Islet of Langerhans (tissue), 1 donor: ENCODE data around the gene SH3BP1.
"Not testable (repeated sequence)": the region's sequence is repeated elsewhere in the genome, so short reads cannot be mapped to it uniquely, and the experiment has no call there.

Experiments
- FAIRE-seq: peaks from one replicate; lab custom pipeline; 2011; peaks lifted over from hg19 to GRCh38; lab: Jason Lieb, UNC

SH3BP1 gene

DNA sequence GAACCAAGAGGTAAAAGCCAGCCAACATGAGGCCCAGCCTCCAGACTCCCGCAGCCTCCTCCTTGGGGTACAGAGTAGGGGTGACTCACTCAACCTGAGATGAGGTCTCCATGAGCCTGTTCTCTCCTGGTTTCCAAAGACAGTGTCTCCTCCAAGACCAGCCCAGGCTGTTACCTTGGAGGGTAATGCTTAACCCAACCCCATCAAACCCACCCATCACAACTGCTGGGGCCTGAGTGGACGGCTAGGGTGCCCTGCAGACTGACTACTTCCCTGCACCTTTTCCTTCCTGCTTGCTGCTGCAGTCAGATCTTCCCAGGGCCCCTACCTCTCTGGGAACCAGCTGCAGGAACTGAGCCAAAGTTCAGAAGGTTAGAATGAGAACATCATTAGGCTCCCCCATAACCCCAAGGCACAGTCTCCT, 41.5 kb downstream of the SH3BP1 start:
- FAIRE-seq = no peak

DNA sequence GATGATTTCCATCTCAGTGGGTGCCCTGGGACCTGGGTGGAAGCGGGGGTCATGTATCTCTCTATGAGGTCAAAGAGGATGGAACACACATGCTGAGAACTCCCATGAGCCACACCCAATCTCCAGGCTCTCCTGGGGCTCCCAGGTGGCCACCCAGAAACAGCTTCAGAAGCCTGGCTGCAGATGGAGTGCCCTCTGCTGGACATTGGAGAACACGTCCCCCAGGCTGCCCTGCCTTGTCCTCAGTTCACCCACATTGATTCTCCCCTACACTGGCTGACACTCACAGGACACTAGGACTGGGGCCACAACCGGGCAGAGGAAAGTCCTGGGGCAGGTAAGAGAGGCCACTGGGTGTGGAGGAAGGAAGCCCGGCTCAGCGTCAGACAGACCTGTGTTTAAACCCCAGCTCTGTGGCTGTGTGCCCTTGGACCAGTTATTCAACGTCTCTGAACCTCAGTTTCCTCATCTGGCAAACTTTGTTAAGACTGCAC, 42.1 kb downstream of the SH3BP1 start:
- no peak for FAIRE-seq

DNA sequence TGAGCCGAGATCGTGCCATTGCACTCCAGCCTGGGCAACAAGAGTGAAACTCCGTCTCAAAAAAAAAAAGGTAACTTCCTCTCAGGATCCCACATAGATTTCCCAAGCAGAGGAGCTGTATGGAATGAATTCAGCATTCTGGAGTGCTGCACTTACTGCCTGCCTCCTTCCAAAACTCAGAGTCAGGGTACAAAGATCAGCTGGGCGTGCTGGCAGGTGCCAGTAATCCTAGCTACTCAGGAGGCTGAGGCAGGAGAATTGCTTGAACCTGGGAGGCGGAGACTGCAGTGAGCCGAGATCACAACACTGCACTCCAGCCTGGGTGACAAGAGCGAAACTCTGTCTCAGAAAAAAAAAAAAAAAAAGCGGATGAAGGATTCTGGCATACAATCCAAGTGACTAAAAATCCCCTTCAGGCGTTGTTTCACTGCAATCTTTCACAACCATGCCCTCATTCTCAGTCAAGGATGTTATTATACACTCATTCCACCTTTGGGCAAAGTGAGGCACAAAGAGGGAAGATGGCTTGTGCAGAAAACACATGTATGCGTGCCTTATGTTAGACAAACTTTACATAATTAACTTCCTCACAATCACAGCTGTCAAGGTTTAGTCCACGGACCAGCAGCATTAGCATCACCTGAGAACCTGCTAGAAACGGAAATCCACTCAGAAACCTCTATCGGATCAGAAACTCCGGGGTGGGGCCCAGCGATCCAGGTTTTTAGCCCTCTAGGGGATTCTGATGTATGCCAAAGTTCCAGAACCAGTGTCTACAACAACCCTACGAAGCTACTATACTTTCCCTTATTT, 45.5 kb downstream of the SH3BP1 start:
- no peak for FAIRE-seq

DNA sequence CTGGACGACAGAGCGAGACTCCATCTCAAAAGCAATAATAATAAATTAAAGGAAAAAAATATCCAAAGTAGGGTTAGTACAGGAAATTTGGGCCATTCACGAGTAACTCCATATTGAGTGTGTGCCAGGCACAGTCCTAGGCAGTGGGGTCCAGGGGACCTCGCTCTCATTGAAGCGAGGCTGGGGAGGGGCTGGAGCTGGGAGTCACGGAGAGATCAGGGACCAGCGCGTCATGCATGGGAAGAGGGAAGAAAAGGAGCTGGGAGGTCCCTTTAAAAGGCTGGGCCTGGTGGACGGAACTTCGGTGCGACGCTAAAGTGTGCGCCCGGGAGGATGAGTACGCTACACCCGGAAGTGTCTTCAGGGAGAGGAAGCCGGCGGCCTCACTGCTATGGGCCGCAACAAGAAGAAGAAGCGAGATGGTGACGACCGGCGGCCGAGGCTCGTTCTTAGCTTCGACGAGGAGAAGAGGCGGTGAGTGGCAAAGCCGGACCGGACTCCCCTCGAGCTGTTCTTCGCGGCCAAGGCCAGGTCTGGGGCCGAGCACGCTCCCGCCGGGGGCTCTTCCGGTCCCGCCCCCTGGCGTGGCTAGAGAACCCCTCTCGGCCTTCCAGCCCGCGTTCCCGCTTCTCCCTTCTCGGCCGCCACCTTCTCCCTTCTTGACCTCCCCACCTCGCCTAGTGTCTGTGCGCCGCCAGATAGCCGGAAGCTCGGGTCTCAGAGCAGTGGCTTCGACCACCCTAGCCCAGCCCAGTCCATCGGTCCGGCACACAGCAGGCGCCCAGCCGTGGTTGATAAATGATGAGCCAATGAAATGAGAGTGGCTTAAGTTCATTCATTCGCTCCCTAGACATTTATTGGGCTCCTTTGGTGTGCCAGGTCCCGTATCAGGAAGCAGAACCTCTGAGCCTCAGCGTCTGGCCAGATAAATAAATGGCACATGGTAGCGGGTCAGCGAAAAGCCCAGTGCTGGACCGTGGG, 46.8 kb downstream of the SH3BP1 start, which contains the start of gene NOL12:
Gene NOL12 (plus strand): TSS at position 342 of the 981 bp plus-strand sequence. CDS start 50 bp downstream, at position 392.
- FAIRE-seq = no peak

DNA sequence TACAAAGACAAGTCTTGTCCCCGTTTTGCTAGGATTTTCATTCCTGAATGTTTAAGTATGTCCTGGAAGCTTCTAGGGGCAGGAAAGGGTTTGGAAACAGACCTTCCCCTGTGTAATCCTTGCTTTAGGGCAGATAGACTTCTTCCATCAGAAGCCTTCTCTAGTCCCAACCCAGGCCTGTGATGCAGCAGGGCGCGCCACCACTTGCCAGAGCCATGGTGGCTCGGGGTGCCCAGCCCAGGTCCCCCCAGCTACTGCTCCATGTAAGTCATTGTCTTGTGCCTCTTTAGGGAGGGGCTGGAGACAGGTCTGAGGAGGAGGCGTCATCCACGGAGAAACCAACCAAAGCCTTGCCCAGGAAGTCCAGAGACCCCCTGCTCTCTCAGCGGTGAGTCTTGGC, 50.9 kb downstream of the SH3BP1 start:
- no peak for FAIRE-seq

DNA sequence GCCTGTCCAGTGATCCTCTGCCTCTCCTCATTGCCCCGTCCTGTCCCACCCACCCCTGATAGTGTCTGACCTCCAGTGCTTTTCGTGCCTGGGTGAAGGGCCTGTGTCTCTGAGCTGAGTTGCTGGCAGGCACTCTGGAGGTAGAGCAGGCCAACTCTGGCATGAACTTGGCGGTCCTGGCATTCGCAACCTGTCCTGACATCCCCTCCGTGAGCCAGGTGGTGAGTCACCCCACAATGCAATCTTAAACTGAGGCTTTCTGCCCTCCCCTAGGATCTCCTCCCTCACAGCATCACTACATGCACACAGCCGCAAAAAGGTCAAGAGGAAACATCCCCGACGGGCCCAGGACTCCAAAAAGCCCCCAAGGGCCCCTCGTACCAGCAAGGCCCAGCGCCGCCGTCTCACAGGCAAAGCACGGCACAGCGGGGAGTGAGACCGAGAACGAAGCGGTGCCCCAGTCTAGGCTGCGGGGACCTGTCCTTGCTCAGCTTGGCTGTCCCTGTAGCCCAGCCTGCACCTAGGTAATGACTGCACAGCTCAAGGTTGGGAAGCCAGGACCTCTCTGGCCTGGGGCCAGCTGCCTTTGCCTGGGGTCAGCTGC, 51.5 kb downstream of the SH3BP1 start:
- FAIRE-seq = no peak

DNA sequence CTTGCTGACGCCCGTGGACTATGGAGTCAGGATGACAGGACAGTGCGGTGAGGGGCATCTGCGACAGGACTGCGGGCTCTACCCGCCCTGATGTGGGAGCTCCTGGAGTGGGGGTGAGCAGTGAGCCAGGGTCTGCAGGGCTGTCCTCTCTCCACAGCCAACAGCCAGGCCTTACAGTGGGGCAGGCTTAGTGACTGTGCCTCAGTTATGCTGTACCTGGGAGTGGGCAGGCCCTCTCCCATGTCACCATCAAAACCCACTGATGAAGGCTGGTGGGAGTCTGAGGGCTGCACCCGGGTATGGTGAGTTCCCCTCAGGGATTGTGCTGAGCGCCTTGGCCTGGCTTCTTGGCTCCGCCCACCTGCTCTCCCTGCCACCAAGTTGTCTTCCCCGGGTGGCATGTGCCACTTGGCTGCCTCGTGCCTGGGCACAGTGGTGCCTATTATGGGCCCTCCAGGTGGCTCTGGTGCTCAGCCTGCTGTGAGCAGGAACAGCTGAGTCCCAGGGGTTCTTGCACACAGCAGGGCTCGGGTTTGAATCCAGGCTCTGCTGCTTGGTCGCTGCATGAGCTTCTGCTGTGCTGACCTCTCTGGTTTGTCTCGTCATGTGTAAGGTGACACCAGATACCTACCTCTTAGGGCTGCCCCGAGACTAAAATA, 53.3 kb downstream of the SH3BP1 start:
- no peak for FAIRE-seq

DNA sequence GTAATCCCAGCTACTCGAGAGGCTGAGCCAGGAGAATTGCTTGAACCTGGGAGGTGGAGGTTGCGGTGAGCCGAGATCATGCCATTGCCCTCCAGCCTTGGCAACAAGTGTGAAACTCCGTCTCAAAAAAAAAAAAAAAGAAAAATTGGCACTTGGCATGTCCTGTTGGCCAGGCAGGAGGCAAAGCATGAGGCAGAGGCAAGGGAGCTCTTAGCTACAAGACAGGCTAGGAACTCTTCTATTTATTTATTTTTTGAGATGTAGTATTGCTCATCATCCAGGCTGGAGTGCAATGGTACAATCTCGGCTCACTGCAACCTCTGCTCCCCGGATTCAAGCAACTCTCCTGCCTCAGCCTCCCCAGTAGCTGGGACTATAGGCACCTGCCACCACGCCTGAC, 54.7 kb downstream of the SH3BP1 start:
- not testable (repeated sequence) for FAIRE-seq

DNA sequence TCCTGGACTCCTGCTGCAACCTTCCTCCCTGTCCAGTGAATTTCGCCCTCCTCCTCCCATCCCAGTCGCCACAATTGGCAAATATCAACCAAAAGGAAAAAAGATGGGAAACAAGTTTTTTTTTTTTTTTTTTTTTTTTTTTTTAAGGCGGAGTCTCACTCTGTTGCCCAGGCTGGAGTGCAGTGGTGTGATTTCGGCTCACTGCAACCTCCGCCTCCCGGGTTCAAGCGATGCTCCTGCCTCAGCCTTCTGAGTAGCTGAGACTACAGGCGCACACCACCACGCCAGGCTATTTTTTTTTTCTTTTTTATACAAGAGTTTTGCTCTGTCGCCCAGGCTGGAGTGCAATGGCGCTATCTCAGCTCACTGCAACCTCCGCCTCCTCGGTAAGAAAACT, 56.8 kb downstream of the SH3BP1 start:
- FAIRE-seq = not testable (repeated sequence)

DNA sequence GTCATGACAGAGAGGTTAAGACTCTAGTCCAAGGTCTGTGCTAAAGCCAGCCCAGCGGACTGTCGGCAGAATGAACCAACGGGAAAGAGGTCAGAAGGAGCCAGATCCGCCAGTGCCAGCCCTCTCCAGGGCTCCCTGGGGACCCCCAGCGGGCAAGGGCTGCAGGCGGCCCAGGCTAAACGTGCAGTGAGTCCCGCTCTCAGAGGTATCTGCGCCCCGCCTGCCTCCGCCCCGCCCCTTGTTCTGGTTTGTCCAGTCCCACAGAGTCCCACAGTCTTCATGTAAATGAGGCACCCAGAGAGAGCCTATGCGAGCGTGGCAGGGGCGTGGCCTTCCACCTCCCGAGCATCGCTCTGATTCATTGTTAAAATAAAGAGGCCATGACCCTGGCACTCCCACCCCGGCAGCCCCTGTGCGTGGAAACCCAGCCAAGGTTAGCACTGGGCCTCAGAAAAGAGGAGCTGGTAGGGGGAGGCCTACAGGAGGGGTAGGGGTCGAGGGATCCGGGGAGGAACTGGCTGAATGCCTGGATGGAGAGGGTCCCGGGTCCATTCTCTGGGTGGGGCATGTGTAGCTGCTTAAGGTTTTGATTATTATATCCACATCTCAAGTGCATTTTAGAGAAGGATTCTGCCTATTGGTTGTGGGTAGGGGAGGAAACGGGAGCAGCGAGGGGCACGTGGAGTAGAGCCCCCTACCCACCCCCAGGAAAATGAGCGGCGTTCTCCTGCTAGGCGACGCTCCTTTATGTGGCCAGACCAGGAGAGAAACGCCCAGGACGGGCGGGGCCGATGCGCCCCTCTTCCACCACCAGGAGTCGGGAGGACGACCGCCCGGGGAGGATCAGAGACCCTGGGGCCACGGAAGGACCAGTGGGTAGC, 57.4 kb downstream of the SH3BP1 start, which contains the start of gene TRIOBP:
Gene TRIOBP (plus strand): TSS at position 392 of the 881 bp plus-strand sequence. CDS start 4,318 bp downstream, outside the sequence.
- no peak for FAIRE-seq

DNA sequence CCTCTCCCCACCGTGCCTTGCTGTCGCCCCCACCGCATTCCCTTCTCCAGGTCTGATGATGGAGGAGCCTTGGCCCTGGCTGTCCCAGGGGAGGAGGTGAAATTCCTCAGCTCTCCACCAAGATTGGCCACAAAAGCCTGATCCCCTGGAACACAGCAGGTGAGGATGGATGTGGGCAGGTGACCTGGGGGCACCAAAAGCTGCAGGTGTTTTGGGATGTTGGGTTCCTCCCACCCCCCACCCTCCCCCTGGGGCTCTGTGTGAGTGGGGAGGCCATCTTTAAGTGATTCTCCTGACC, 58.0 kb downstream of the SH3BP1 start:
- no peak for FAIRE-seq

DNA sequence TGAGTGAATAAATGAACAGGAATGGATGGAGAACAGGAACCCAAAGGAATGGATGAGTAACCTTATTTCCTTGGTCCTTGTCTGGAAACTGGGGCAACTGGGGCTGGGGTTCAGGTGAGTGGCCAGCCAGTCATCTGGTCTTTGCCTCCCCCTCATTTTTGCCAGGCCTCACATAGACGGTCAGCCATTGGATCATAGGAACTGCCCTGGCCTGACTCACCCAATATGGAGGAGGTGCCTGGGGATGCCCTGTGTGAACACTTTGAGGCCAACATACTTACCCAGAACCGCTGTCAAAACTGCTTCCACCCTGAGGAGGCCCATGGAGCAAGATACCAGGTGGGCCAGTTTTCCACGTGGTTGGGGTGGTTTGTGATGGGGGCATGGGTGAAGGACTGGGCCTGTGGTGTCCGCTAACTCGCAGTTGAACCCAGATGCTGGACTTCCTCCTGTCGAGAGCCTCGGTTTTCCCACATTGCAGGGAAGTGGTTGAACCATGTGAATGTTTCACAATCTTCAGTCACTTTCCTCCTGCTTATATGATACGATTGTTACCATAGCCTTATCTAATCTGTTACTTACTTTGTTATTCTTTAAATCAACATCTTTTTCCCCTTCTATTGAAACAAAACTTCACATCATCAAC, 61.8 kb downstream of the SH3BP1 start:
- FAIRE-seq = no peak

DNA sequence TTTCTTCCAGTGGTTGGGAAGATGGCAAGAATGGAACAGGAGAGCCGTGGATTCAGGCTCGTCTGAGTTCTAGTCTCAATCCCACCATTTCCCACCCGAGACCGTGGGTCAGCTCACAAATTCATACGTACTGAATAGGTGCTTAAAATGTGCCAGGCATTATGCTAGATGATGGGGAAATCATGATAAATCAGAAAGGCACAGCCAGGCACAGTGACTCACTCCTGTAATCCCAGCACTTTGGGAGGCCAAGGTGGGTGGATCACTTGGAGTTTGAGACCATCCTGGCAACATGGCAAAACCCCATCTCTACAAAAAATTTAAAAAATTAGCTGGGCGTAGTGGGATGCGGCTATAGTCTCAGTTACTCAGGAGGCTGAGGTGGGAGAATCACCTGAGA, 64.4 kb downstream of the SH3BP1 start:
- FAIRE-seq = no peak

DNA sequence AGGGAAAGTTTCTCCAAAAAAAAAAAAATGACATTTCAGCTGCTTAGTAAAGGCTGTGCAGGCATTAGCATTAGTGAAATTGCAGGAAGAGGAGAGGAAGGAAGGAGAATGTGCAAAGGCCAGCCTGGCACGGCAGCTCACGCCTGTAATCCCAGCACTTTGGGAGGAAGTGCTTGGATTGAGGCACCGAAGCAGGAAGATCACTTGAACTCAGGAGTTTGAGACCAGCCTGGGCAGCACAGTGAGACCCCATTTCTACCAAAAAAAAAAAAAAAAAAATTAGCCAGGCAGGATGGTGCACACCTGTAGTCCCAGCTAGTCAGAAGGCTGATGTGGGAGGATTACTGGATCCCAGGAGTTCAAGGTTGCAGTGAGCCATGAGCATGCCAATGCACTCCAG, 65.2 kb downstream of the SH3BP1 start:
- no peak for FAIRE-seq

DNA sequence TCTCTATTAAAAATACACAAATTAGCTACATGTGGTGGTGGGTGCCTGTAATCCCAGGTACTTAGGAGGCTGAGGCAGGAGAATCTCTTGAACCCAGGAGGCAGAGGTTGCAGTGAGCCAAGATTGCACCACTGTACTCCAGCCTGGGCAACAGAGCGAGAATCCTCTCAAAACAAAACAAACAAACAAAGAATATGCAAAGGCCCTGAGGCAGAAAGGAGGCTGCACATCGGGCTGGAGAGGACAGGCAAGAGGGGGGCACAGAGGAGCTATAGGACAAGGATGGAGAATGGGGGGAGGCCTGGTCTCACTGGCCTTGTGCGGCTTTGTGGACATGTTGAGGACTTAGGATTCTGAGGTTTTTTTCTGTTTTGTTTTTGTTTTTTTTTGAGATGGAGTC, 65.7 kb downstream of the SH3BP1 start:
- no peak for FAIRE-seq
